Choroid plexus epithelial cell (primary cell): ENCODE measurements around the gene CHCHD10.
A peak's percentile ranks its signal among the peaks of the same experiment; 100 is the strongest.

Experiments used
- DNase-seq: peaks from one replicate; pipeline ENCODE4 v3.0.0-alpha.2; 2010; ENCODE audit warnings: low read depth
- H3K4me3 ChIP-seq: 2 replicates; pipeline ENCODE4 v1.5.1; 2011; ENCODE audit warnings: low read depth, mild to moderate bottlenecking, control low read depth, low read length, moderate library complexity
- CTCF ChIP-seq: conservative IDR thresholded peaks from 2 replicates; pipeline ENCODE4 v1.5.1; 2011; ENCODE audit warnings: low read depth, mild to moderate bottlenecking, control low read depth, inconsistent platforms, low read length, moderate library complexity

Gene CHCHD10

GRCh38 chr22:23787600-23787896, 19.8 kb upstream of the CHCHD10 start:
- TF ChIP-seq CTCF = no peak
- DNase-seq = no peak
- H3K4me3 ChIP-seq = peak overlapping the region; percentile 93

GRCh38 chr22:23786752-23787599, 19.2 kb upstream of the CHCHD10 start, which contains the start of gene SMARCB1:
Gene SMARCB1 (plus strand): TSS chr22:23786966. CDS start chr22:23787170, 204 bp downstream.
- peak; percentile 88 for DNase-seq
- no peak for TF ChIP-seq CTCF
- peak within 1 kb of the TSS; percentile 93 for H3K4me3 ChIP-seq

DNA sequence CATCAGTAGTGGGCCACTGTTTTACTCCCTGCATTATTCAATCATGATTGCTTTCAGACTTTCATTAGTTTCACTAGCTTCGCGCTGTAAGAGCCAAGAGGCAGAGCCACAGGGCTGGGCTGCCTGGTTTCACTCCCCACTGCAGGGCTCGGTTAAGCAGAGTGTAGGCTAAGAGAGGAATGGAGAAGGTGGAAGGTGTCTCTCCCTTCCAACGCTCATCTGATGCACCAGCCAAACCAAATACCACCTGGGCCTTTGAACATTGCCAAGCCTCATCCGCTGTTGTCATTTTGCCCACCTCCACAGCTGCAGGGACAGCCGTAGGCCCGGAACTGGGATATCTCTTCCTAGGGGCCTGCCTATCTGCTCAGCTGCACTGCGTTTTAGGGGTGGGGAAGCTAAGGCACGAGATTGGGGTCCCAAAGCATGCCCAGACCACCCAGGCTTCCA, 18.5 kb upstream of the CHCHD10 start:
- no peak for TF ChIP-seq CTCF
- no peak for DNase-seq
- peak overlapping the region; percentile 93 for H3K4me3 ChIP-seq

DNA sequence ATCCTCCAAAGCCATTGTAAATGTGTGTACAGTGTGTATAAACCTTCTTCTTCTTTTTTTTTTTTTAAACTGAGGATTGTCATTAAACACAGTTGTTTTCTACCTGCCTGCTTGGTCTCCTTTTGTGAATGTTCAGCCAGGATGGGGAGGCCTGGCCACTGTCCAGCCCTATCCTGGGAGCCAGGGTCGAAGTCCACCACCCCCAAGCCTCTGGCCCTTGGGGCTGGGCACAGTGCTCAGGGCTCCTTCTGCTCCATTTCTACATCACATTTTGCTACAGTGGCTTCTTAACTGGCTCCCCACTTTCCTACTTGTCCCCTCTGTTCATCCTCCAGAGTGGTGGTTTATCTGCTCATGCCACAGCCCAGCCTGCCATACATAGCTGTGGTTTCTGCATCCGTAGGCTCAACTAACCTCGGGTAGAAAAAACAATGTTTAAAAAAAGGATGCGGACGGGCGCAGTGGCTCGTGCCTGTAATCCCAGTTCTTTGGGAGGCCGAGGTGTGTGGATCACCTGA, 16.5 kb upstream of the CHCHD10 start:
- peak; percentile 38 for DNase-seq
- TF ChIP-seq CTCF = no peak
- no peak overlapping the region for H3K4me3 ChIP-seq

DNA sequence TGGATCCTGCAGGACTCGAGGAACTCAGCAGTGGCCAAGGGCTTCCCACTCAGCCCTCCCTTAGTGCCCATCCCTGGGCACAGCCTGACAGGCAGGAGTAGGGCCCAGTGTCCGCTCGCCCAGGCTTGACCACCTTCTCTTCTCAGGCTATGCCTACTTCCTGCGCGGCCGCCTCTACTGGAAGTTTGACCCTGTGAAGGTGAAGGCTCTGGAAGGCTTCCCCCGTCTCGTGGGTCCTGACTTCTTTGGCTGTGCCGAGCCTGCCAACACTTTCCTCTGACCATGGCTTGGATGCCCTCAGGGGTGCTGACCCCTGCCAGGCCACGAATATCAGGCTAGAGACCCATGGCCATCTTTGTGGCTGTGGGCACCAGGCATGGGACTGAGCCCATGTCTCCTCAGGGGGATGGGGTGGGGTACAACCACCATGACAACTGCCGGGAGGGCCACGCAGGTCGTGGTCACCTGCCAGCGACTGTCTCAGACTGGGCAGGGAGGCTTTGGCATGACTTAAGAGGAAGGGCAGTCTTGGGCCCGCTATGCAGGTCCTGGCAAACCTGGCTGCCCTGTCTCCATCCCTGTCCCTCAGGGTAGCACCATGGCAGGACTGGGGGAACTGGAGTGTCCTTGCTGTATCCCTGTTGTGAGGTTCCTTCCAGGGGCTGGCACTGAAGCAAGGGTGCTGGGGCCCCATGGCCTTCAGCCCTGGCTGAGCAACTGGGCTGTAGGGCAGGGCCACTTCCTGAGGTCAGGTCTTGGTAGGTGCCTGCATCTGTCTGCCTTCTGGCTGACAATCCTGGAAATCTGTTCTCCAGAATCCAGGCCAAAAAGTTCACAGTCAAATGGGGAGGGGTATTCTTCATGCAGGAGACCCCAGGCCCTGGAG, 15.7 kb upstream of the CHCHD10 start:
- no peak for DNase-seq
- TF ChIP-seq CTCF = no peak
- no peak overlapping the region for H3K4me3 ChIP-seq

GRCh38 chr22:23782703-23783102, 14.9 kb upstream of the CHCHD10 start:
- DNase-seq = no peak

More at GRCh38 chr22:23782703-23783102, 14.9 kb upstream of the CHCHD10 start:
- no peak overlapping the region for H3K4me3 ChIP-seq
- TF ChIP-seq CTCF = no peak
